ENCODE results near the gene PTPRA. TPM values are rescaled to one million over a fixed set of nuclear protein-coding genes. Genes with fewer than 3 reads are reported as not detected.
"Not testable (repeated sequence)": the region's sequence is repeated elsewhere in the genome, so short reads cannot be mapped to it uniquely, and the experiment has no call there.

The PTPRA gene
- polyA plus RNA-seq, 4 donors, result 89.8 to 113 (median 95.5) TPM

DNA sequence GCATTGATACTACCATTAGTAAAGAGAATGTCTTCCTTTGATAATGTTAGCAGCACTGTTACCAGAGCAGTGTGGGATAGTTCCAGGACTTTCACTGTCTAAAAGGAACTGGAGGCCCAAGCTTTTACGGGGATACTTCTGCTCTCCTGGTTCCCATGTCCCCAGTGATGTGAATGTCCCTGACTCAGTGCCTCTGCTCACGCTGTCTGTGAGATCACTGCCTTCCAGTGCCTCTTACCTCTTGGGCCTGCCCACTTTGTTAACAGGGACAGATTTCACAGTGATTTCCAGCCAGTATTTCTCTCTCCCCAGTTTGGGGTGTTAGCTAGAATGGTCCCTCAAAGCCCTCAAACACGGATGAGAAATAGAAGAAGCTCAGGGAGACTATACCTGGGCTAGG lies 14.4 kb downstream of the PTPRA start:
- DNase-seq (ENCODE audit: low read depth in 4 of 4, low spot score in 2 of 4), result no peak

DNA sequence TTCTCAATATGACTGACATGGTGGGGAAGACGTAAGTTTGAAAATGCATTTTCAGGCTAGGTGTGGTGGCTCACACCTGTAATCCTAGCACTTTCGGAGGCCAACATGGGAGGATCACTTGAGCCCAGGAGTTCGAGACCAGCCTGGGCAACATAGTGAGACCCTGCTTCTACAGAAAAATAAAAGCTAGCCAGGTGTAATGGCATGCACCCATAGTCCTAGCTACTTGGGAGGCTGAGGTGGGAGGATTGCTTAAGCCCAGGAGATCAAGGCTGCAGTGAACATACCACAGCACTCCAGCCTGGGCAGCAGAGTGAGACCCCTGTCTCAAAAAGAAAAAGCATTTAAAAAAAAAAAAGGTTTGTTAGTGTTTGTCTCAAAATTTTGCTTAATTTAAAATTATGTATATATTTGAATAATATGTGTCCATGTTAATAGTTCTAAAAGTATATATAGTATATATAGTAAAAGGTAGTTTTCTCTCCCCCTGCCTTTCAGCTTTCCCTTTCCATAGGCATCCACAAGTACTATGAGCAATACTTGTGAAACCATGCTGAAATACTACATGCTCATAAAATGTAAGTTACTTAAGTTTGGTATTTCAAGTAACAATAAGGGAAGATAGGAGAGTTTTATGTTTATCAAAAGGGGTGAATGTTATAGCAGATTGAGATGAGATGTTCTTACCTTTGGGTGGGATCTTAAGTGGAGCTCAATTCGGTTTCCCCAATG lies 15.1 kb downstream of the PTPRA start:
- DNase-seq (ENCODE audit: low read depth in 4 of 4, low spot score in 2 of 4), result no peak

GRCh38 chr20:2889209-2889608 lies 15.9 kb downstream of the PTPRA start:
- no peak for DNase-seq (ENCODE audit: low read depth in 4 of 4, low spot score in 2 of 4)

GRCh38 chr20:2889797-2890196 lies 16.5 kb downstream of the PTPRA start:
- no peak for DNase-seq (ENCODE audit: low read depth in 4 of 4, low spot score in 2 of 4)

DNA sequence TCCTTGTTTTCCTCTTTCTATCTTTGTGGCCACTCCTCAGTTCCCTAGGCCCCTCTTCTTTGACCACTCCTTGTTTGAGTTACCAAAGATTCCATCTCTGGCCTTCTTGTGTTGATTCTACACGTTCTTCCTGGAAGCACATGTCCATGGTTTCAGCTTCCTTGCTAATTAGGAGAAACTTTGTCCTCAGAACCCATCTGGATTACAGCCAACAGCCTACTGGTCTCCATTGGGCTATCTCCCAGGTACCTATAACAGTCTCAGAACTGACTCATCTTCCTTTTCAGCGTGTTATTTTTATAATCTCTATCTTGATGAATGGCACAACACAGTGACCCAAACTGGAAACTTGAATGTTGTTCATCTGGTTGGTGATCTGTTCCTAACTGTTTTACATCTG lies 17.5 kb downstream of the PTPRA start:
- DNase-seq (ENCODE audit: low read depth in 4 of 4, low spot score in 2 of 4), result no peak

GRCh38 chr20:2891343-2891742 lies 18.1 kb downstream of the PTPRA start:
- no peak for DNase-seq (ENCODE audit: low read depth in 4 of 4, low spot score in 2 of 4)

GRCh38 chr20:2892376-2892775 lies 19.1 kb downstream of the PTPRA start:
- DNase-seq (ENCODE audit: low read depth in 4 of 4, low spot score in 2 of 4), result no peak

DNA sequence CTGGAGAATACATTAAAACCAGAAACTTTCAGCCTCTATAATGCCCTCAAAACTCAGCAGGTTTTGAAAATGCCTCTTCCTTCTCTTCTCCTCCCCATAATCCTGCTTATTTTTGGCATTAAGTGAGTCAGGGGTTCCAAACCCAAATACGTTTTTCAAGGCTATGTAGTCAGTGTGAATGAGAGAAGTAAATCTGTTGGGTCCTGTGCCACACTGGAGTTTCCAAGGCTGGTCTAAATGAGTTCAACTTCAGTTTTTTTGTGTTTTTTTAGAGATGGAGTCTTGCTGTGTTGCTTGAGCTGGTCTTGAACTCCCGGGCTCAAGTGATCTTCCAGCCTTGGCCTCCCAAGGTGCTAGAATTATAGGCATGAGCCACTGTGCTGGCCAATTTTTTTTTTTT lies 20.9 kb downstream of the PTPRA start:
- DNase-seq (ENCODE audit: low read depth in 4 of 4, low spot score in 2 of 4), result no peak

DNA sequence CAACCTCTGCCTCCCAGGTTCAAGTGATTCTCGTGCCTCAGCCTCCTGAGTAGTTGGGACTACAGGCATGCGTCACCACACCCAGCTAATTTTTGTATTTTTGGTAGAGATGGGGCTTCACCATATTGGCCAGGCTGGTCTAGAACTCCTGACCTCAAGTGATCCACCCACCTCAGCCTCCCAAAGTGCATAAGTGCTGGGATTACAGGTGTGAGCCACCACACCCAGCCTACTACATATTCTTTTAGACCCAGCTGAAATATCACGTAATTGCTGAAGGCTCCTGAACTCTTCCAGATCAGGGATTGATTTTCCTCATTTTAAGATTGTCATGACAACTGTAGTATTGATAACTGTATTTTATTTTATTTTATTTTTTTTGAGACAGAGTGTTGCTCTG lies 21.9 kb downstream of the PTPRA start:
- DNase-seq (ENCODE audit: low read depth in 4 of 4, low spot score in 2 of 4), result not testable (repeated sequence)

GRCh38 chr20:2899243-2899642 lies 26.0 kb downstream of the PTPRA start:
- DNase-seq (ENCODE audit: low read depth in 4 of 4, low spot score in 2 of 4), result no peak

- no peak for DNase-seq (ENCODE audit: low read depth in 4 of 4, low spot score in 2 of 4)
These were observed 27.7 kb downstream of the PTPRA start for GRCh38 chr20:2900845-2901592.

- DNase-seq (ENCODE audit: low read depth in 4 of 4, low spot score in 2 of 4), result no peak
These were observed 29.0 kb downstream of the PTPRA start for GRCh38 chr20:2902291-2902690.

DNA sequence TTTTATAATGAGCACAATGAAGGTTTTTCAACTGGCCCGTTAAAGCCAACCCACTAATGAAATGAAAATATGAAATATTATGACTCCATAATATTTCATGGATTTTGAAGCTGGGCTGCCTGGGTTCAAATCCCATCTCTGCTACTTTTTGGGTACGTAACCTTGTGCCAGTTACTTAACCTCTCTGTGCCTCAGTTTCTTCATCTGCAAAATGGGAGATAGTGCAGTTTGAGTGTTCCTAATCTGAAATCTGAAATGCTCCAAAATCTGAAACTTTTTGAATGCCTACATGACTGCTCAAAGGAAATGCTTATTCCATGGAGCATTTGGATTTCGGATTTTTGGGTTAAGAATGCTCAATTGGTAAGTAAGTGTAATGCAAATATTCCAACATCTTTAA lies 29.5 kb downstream of the PTPRA start:
- DNase-seq (ENCODE audit: low read depth in 4 of 4, low spot score in 2 of 4), result no peak

GRCh38 chr20:2903686-2904085 lies 30.4 kb downstream of the PTPRA start:
- DNase-seq (ENCODE audit: low read depth in 4 of 4, low spot score in 2 of 4), result no peak

DNA sequence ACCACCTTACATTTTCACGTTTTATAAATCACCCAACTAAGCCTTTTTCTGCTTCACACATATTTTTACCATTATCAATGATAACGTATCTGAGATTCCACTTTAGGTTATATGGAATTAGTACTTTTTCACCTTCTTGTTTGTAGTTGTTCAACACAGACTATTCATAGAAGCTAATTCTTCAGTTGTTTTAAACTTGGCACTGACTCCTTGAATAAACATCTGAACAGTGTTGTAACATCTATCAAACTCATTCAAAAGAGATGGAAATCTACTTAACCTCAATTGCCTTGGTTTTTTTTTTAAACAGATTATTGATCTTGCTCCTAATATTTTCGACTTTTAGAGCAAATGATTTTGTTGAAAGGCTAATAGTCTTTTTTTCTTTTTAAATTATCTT lies 34.2 kb downstream of the PTPRA start:
- DNase-seq (ENCODE audit: low read depth in 4 of 4, low spot score in 2 of 4), result no peak

DNA sequence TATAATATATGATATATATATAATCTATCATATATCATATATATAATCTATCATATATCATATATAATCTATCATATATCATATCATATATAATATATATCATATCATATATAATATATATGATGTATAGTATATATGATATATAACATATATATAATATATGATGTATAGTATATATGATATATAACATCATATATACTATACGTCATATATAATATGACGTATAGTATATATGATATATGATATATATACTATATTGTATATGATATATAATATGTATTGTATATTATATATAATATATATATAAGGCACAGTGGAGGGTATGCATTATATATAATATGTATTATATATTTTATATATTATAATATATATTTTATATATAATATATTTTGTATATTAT lies 36.7 kb downstream of the PTPRA start:
- DNase-seq (ENCODE audit: low read depth in 4 of 4, low spot score in 2 of 4), result no peak

GRCh38 chr20:2911200-2911599 lies 37.9 kb downstream of the PTPRA start:
- no peak for DNase-seq (ENCODE audit: low read depth in 4 of 4, low spot score in 2 of 4)

- DNase-seq (ENCODE audit: low read depth in 4 of 4, low spot score in 2 of 4), result no peak
These were observed 40.9 kb downstream of the PTPRA start for GRCh38 chr20:2914160-2914559.

DNA sequence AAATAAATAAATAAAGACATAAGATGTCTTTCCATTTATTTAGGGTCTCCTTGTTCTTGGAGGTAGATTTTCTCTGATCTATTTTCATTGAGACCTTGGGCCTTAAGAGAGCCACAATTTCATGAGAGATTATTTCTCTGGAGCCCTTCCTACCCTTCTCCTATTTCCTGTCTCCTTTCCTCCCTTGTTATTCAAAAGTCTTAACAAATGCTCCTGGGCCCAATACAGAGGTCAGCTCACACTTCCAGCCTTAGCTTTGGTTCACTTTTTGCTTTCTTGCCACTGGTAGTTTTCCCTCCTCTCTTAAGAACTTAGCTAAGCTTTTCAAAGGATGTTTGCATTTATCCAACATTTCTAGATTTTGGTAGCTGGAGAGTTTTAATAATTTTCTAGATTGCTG lies 44.0 kb downstream of the PTPRA start:
- no peak for DNase-seq (ENCODE audit: low read depth in 4 of 4, low spot score in 2 of 4)

DNA sequence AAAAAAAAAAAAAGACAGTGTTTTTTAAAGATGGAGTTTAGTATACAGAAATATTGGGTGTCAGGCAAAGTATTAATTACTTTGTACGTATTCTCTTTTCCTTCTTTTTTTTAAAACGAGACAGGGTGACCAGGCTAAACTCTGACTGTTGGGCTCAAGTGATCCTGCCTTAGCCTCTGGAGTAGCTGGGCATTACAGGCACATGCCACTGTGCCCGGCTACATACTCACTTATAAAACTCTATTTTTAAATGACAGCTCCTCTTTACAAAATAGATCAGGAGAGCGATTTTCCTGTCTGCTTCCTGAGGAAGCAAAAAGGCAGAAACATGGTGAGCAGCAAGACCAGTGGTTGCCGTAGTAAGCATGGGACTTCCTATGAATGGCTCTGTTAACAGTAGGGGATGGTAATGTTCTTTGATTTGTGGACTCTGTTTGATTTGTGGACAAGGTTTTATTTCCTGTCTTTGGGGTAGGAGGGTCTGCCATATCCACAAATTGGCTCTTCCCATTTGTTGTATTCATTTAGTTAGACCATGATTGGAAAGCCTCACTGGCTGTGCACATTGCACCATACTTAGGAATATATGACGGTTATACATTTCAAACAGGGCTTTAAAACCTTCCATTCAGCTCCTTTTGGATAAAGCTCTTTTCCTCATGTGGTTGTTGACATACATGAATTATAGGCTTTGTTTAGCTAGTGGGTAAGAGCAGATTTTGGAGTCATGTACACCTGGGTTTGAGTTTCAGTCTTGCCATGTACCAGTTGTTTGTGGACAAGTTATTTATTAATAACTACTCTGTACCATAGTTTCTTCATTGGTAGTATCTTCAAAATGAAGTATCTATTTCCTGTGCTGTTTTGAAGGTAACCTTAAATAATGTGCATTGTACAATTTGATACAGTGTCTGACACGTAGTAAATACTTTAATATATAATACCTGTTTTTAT lies 45.1 kb downstream of the PTPRA start:
- DNase-seq (ENCODE audit: low read depth in 4 of 4, low spot score in 2 of 4), result no peak
